HCT116 (cell line): ENCODE results near the gene FKBP1A. TPM values are rescaled to one million over a fixed set of nuclear protein-coding genes. Genes with fewer than 3 reads are reported as not detected.

Experiments
- ATAC-seq: fragments of 200-7000 bp; cut with Tn5 transposase; 2 replicates; pipeline ENCODE4 v1.9.1; 2020; ENCODE audit warnings: mild to moderate bottlenecking, moderate library complexity
- BruUV-seq: library from RNA; stranded (reverse); fragments of 400-500 nt; replicated peaks from 2 replicates; lab custom pipeline; 2021; lab: Mats Ljungman, UMichigan
- CTCF ChIA-PET: fragments of 300-600 bp; sonication (Branson Sonifier 250); formaldehyde crosslinking; loops from one replicate; lab custom pipeline; 2021; ENCODE audit warnings: antibody characterized with exemption; lab: Charles Lee
- POLR2A ChIA-PET: fragments of 300-600, 350-600 bp; sonication (Branson Sonifier 250); formaldehyde crosslinking; loops from one replicate; lab custom pipeline; 2021; ENCODE audit warnings: antibody characterized with exemption; lab: Charles Lee
- RAD21 ChIA-PET, 2 experiments: fragments of 300-600 bp; sonication (Branson Sonifier 250); formaldehyde crosslinking; loops; one replicate each; lab custom pipeline; 2023; ENCODE audit warnings: low total read pairs in 2 of 2; ENCODE audit not compliant: uncharacterized antibody in 2 of 2, unreplicated experiment in 2 of 2, low non-redundant PET in 1 of 2; lab: Charles Lee
- DNase-seq: peaks from one replicate; pipeline ENCODE4 v3.0.0-alpha.2; 2010; ENCODE audit warnings: low read depth, low spot score
- H2AFZ ChIP-seq: fragments of 200-600 bp; shearing (Covaris generic), sonication (generic); 2 replicates; pipeline ENCODE4 v1.6.1; 2017; ENCODE audit warnings: low read depth, mixed run types, mixed read lengths, antibody characterized with exemption, low read length; ENCODE audit not compliant: poor library complexity, severe bottlenecking
- H3K27ac ChIP-seq: 2 replicates; pipeline ENCODE4 v1.5.1; 2012; ENCODE audit warnings: low read depth, low read length
- H3K27me3 ChIP-seq: fragments of 200-600 bp; sonication (generic); 2 replicates; pipeline ENCODE4 v1.6.1; 2016; ENCODE audit warnings: mixed run types, low read length, mixed read lengths; ENCODE audit not compliant: insufficient read depth
- H3K36me3 ChIP-seq, 2 experiments: fragments of 200-500 bp in 1 of 2; fragments of 200-600 bp in 1 of 2; sonication (Bioruptor generic) in 1 of 2; sonication (generic) in 1 of 2; 2 replicates each; pipeline versions ENCODE4 v1.5.1 to v1.6.1; 2014 to 2016; ENCODE audit warnings: low read length in 2 of 2, inconsistent platforms in 1 of 2, mixed read lengths in 1 of 2, mixed run types in 1 of 2; ENCODE audit not compliant: insufficient read depth in 2 of 2, control insufficient read depth in 1 of 2
- H3K4me1 ChIP-seq, 2 experiments: fragments of 200-600 bp in 1 of 2; sonication (generic) in 1 of 2; 2 replicates each; pipeline versions ENCODE4 v1.5.1 to v1.6.1; 2012 to 2017; ENCODE audit warnings: low read length in 2 of 2, inconsistent platforms in 1 of 2, mild to moderate bottlenecking in 1 of 2, mixed read lengths in 1 of 2, mixed run types in 1 of 2, moderate library complexity in 1 of 2; ENCODE audit not compliant: insufficient read depth in 2 of 2, control insufficient read depth in 1 of 2
- H3K4me2 ChIP-seq: fragments of 200-600 bp; sonication (generic); 2 replicates; pipeline ENCODE4 v1.6.1; 2017; ENCODE audit warnings: mixed run types, low read length, mixed read lengths
- H3K4me3 ChIP-seq, 2 experiments: fragments of 200-600 bp in 1 of 2; sonication (generic) in 1 of 2; replicated peaks in 1 of 2; 2 replicates each; pipeline ENCODE4 v1.5.1; 2011 to 2016; ENCODE audit warnings: low read length in 2 of 2, control low read depth in 1 of 2, low read depth in 1 of 2, mild to moderate bottlenecking in 1 of 2, mixed read lengths in 1 of 2, mixed run types in 1 of 2
- H3K79me2 ChIP-seq: fragments of 200-600 bp; sonication (generic); 2 replicates; pipeline ENCODE4 v1.6.1; 2017; ENCODE audit warnings: mild to moderate bottlenecking, mixed run types, low read length, moderate library complexity, mixed read lengths; ENCODE audit not compliant: insufficient read depth
- H3K9ac ChIP-seq: fragments of 200-600 bp; sonication (generic); 2 replicates; pipeline ENCODE4 v1.6.1; 2016; ENCODE audit warnings: low read length, mixed read lengths
- H3K9me2 ChIP-seq: fragments of 200-600 bp; sonication (generic), shearing (Covaris generic); 2 replicates; pipeline ENCODE4 v1.6.1; 2017; ENCODE audit warnings: mixed run types, mild to moderate bottlenecking, moderate library complexity; ENCODE audit not compliant: insufficient read depth
- H3K9me3 ChIP-seq, 2 experiments: fragments of 200-500 bp in 1 of 2; fragments of 200-600 bp in 1 of 2; sonication (Bioruptor generic) in 1 of 2; sonication (generic) in 1 of 2; 2 replicates each; pipeline ENCODE4 v1.6.1; 2014 to 2017; ENCODE audit warnings: low read length in 2 of 2, mixed read lengths in 2 of 2, inconsistent platforms in 1 of 2, low read depth in 1 of 2, mild to moderate bottlenecking in 1 of 2, mixed run types in 1 of 2, moderate library complexity in 1 of 2; ENCODE audit not compliant: control insufficient read depth in 1 of 2, insufficient read depth in 1 of 2
- H4K20me1 ChIP-seq: fragments of 200-600 bp; sonication (generic), shearing (Covaris generic); 2 replicates; pipeline ENCODE4 v1.6.1; 2017; ENCODE audit warnings: mixed run types, mild to moderate bottlenecking, moderate library complexity; ENCODE audit not compliant: insufficient read depth
- CEBPB ChIP-seq: IDR thresholded peaks from 2 replicates; pipeline ENCODE4 v1.6.1; 2012; ENCODE audit warnings: low read depth
- EZH2 ChIP-seq: fragments of 200-600 bp; sonication (generic); IDR thresholded peaks from 2 replicates; pipeline ENCODE4 v1.6.1; 2017; ENCODE audit warnings: antibody characterized with exemption, mixed run types
- FOSL1 ChIP-seq: IDR thresholded peaks from 2 replicates; pipeline ENCODE4 v1.6.1; 2012; ENCODE audit warnings: low read depth
- JUND ChIP-seq: IDR thresholded peaks from 2 replicates; pipeline ENCODE4 v1.6.1; 2012
- POLR2A ChIP-seq: IDR thresholded peaks from 2 replicates; pipeline ENCODE4 v1.7.0; 2011; ENCODE audit warnings: borderline replicate concordance; ENCODE audit not compliant: insufficient read depth, insufficient read length; ENCODE audit errors: extremely low read depth
- POLR2AphosphoS5 ChIP-seq: IDR thresholded peaks from 2 replicates; pipeline ENCODE4 v1.6.1; 2011; ENCODE audit warnings: mild to moderate bottlenecking, low read depth, low read length, moderate library complexity
- REST ChIP-seq: IDR thresholded peaks from 2 replicates; pipeline ENCODE4 v1.6.1; 2012; ENCODE audit warnings: low read depth
- ZBTB33 ChIP-seq: IDR thresholded peaks from 2 replicates; pipeline ENCODE4 v1.6.1; 2011; ENCODE audit warnings: mild to moderate bottlenecking, low read length, moderate library complexity; ENCODE audit not compliant: insufficient replicate concordance; ENCODE audit errors: extremely low read depth
- intact Hi-C: fragments of 100-400 bp; cut with micrococcal nuclease; formaldehyde crosslinking; loops from 2 replicates; pipeline ENCODE4 v1.10.0; 2022
- total RNA-seq: library from RNA; stranded (reverse); gene quantifications from one replicate; pipeline ENCODE4 v1.2.1, GENCODE V29; 2021; ENCODE audit not compliant: unreplicated experiment

FKBP1A gene
- total RNA-seq, 1 experiment from 2014 or later = 259 TPM

- no peak for DNase-seq
- no peak for TF ChIP-seq POLR2A
- no peak for TF ChIP-seq JUND
- TF ChIP-seq REST = no peak
- TF ChIP-seq ZBTB33 = no peak
- no peak for TF ChIP-seq FOSL1
- TF ChIP-seq CEBPB = no peak
- no peak for TF ChIP-seq POLR2AphosphoS5
- TF ChIP-seq EZH2 = no peak
- intact Hi-C loops = no loop called here
- CTCF ChIA-PET = interaction anchor here (1.3 to 4.2 kb wide), 7 partner anchors 11 to 137 kb away, joined by 3 to 14 read pairs (median 5); no protein-coding TSS in a partner anchor
- Histone ChIP-seq H3K9me3 (no peaks in the 10 kb centered on the region), H4K20me1 (no peaks in the 10 kb centered on the region), H3K79me2 (no peaks in the 10 kb centered on the region), H3K27me3 (no peaks in the 10 kb centered on the region), H3K4me2 (no peak overlapping the region), H3K36me3 (peaks cover 7 to 16% of the 10 kb centered on the region in 2 experiments; a peak in 2 of 4 replicates), H3K4me1 (no peaks in the 10 kb centered on the region), H3K4me3 (no peak overlapping the region), H3K9ac (no peak overlapping the region), H3K27ac (no peak overlapping the region), H3K9me2 (no peaks in the 10 kb centered on the region), H2AFZ (no peak overlapping the region)
- BruUV-seq = no TSS peak
- RAD21 ChIA-PET = no interaction called here
- no peak for ATAC-seq
- POLR2A ChIA-PET = no interaction called here
Observed at GRCh38 chr20:1438361-1438760, 45.5 kb upstream of the FKBP1A start.
